GM20431 (cell line): ENCODE measurements around the gene IMMP2L.

Experiments
- in situ Hi-C: fragments of 300-500 bp; cut with MseI, MboI; formaldehyde crosslinking; loops from one replicate; pipeline ENCODE4 v1.15.0; 2020; ENCODE audit warnings: low sequenced_read_pairs; ENCODE audit not compliant: unreplicated experiment

IMMP2L gene

GRCh38 chr7:110762546-110763225 is 799.6 kb downstream of the IMMP2L start:
- in situ Hi-C loops = no loop called here

- in situ Hi-C loops = no loop called here
Measured at GRCh38 chr7:110760341-110760740, 802.0 kb downstream of the IMMP2L start.

DNA sequence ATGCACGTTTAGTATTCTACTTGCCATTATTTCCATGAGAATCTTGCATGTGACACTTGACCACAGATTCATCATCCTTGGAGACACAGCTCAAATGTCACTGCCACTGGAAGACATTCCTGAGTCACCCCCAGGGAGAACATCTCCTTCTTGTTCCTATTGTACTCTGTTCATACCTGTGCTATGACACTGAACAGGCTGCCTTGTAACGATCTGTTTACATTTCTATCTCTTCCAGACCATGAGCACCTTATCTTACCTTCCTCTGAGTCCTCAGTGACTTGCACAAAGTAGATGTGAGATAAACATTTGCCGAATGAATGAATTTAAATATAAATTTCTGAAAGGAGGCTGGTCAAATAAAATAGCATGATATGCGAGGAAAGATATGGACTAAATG is 803.2 kb downstream of the IMMP2L start:
- in situ Hi-C loops = no loop called here

- in situ Hi-C loops = no loop called here
Measured at GRCh38 chr7:110754649-110755048, 807.6 kb downstream of the IMMP2L start.

GRCh38 chr7:110750931-110751605 is 811.2 kb downstream of the IMMP2L start:
- in situ Hi-C loops = no loop called here

GRCh38 chr7:110733221-110733620 is 829.1 kb downstream of the IMMP2L start:
- in situ Hi-C loops = no loop called here

DNA sequence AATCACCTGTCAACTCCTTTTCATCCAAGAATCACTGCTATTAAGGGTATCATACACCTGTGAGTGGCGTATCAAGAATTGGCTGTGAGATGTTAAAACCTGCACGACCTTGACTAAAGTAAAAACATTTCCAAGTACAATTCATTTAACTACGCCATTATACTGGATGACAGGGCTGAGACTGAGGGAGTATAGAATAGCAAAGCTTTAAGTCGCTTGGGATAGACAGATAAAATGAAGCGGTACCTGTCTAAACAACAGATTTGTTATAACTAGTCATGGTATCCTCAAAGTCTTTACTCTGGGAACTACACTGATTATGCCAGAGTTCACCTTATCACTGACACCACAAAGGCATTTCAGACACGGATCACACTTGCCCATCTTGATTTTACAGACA is 837.5 kb downstream of the IMMP2L start:
- in situ Hi-C loops = no loop called here

DNA sequence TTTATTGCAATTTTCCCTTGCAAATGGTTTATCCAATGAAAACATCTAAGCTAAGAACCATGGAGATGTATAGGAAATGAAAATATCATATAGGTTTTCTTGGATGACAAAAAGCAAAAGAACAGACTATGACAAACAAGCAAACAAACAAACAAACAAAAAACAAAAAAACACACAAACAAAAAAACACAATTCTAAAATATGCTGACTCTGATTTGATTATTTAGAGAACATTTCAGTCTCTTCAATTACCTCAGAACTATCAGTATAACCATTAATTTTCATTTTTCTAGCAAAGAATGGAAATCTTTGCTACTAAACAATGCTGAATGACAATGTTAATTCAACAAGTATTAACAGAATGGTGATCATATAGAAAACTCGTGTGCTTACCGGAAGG is 840.9 kb downstream of the IMMP2L start:
- in situ Hi-C loops = no loop called here

DNA sequence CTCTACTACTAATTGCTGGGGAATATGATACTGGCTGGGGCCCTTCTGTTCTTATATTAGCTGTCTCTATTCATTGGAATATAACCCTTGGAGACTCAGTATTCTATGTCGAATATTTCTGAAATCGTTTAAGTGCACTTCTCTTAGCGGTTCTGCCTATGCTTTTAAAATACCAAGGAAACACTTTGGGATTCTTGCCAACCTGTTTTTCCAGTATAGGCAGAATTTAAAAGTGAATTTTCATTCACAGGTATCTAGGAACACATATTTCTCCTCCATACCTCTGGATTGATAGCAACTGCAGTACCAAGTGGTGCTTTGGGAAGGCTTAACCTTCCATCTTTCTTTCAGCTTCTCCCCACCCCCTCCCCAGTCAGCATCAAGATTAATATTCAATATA is 841.7 kb downstream of the IMMP2L start:
- in situ Hi-C loops = no loop called here

- in situ Hi-C loops = no loop called here
Measured at GRCh38 chr7:110719741-110720140, 842.6 kb downstream of the IMMP2L start.

- in situ Hi-C loops = no loop called here
Measured at GRCh38 chr7:110718503-110719205, 843.6 kb downstream of the IMMP2L start.

- in situ Hi-C loops = no loop called here
Measured at GRCh38 chr7:110704225-110704624, 858.1 kb downstream of the IMMP2L start.

DNA sequence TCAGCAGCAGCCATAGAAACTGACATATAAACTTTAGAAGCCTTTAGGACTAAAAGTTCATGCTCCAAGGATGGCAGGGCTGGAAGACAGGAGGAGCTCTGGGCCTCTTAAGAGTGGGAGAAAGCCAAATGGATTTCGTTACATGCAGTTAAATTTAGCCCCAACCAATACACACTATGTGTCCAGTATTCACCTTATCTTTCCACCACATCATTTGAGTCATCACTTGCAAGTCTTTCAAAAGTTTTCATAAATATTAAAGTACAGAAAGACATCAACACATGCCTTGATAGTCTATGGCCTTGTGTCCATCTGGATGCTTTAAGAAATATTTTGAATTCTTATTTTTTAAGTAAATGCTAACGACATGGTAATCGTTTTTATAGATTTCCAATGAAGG is 863.7 kb downstream of the IMMP2L start:
- in situ Hi-C loops = no loop called here

DNA sequence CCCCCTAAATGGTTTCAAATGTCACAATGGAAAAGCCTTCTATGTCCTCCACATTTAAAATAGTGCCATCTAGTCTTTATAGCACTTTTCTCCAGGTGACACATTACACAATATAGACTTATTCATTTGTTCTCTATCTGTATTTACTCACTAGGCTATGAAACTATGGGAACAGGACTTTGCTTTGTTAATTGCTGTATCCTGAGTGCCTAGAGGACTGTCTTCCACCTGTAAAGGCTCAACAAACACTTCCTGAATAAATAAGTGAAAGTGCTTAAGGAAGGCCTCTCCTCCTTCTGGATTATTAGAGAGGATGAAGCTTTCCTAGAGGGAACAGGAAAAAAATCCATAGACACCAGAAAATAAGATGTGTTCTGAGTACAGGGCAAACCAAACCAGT is 868.9 kb downstream of the IMMP2L start:
- in situ Hi-C loops = no loop called here

DNA sequence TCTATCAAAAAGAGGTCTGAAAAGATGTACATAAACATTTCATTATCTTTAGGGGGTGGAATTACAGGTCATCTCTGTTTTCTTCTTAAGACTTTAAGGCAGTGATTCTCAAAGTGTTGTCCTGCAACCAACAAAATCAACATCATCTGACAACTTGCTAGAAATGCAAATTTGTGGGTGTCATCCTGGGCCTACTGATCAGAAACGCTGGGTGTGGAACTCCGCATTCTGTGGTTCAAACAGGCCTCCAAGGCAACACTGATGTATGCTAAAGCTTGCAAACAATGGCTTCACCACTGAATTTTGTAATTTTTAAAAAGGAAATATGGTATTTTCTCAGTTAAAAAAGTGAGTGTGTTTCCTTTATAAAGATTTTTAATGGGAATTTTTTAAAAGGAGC is 873.4 kb downstream of the IMMP2L start:
- in situ Hi-C loops = no loop called here

- in situ Hi-C loops = no loop called here
Measured at GRCh38 chr7:110685899-110686298, 876.4 kb downstream of the IMMP2L start.

GRCh38 chr7:110681941-110682340 is 880.4 kb downstream of the IMMP2L start:
- in situ Hi-C loops = no loop called here

DNA sequence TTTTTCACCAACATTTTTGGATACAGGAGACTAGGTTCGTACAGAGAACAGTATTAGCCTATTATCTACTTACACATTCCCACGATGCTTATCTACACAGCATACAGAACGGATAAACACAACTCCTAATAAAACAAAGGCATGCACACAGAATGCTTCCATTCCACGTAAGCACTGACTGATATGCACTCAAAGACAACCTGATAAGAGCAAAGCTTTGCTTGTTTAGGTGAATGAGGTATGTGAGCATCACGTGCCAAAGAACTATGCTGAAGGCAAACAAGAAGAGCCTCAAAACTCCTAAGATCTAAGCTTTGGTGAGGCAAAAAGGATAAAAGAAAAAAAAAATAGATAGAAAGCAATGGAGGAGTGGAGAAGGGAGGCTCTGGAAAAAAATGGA is 884.9 kb downstream of the IMMP2L start:
- in situ Hi-C loops = no loop called here

DNA sequence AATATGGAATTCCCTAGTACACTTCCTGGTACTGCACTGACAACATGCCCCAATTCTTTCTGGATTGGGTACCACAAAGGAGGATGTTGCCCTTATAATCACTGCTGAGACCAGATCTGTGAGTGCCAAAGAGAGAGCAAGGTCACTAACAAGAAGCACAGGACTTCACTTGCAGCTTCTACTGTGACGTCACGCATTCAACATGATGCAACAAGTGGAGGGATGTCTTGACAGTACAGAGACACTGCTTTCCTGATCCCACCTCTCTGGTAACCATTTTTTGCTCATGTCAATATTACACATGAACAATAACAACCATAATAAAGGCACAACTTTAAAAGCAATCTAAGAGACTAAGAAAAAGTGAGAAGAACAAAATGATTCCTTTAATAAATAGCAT is 885.5 kb downstream of the IMMP2L start:
- in situ Hi-C loops = no loop called here

GRCh38 chr7:110675383-110676103 is 886.7 kb downstream of the IMMP2L start:
- in situ Hi-C loops = no loop called here

- in situ Hi-C loops = no loop called here
Measured at GRCh38 chr7:110673148-110673547, 889.1 kb downstream of the IMMP2L start.
